ENCODE results near the gene SEMG1. TPM values are rescaled to one million over a fixed set of nuclear protein-coding genes. Genes with fewer than 3 reads are reported as not detected.

Gene SEMG1
- polyA plus RNA-seq = not detected in 3 replicates
- polyA plus RNA-seq (2011; ENCODE audit: low read depth) = not detected
- not detected in 2 replicates for polyA plus RNA-seq (2011; cell fraction: cytosol; rRNA removed)
- polyA plus RNA-seq (2011; cell fraction: nucleus; rRNA removed) = not detected in 2 replicates
- not detected in 2 replicates for polyA plus RNA-seq (2012; ENCODE audit: low replicate concordance)
- not detected in 3 replicates for polyA minus RNA-seq
- polyA minus RNA-seq (2011; cell fraction: cytosol; rRNA and poly(A)+ RNA removed) = not detected
- polyA minus RNA-seq (2011; cell fraction: nucleus; rRNA and poly(A)+ RNA removed) = not detected in 2 replicates

DNA sequence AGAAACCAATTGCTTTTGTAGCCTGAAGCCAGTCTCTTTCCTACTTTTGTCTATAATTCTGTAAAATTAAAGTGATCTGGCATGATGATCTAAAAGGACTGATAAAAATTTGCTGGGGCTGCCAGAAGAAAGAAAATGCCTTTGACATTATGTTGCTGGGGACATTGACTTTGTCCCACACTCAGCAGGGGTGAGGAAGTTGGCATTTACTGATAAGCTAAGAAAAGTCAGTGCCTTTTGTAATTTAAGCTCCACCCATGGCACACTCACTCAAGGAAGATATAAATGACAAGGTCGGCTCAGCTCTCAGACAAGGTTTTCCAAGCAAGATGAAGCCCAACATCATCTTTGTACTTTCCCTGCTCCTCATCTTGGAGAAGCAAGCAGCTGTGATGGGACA is at the start of gene SEMG1:
Gene SEMG1, plus strand, starts transcription at position 309 of the 400 bp plus-strand sequence. Its CDS starts 21 bp downstream, at position 330.
- TF ChIP-seq CTCF (optimal IDR thresholded peaks at IDR 0.05 in 1 of 3, IDR thresholded peaks at IDR 0.05 in 1 of 3, conservative IDR thresholded peaks at IDR 0.05 in 1 of 3; ENCODE audit: extremely low read depth in 1 of 3, insufficient read depth in 2 of 3, low read length in 3 of 3) = no peak
- no peak for TF ChIP-seq EZH2 (IDR thresholded peaks at IDR 0.05; ENCODE audit: low read length)
- no peak for FAIRE-seq
- H3K4me3 ChIP-seq (ENCODE audit: control insufficient read depth in 2 of 3, extremely low read depth in 1 of 3, insufficient read depth in 2 of 3, low read depth in 1 of 3, low read length in 3 of 3) = no peak within 1 kb of the TSS
- DNase-seq (ENCODE audit: low read depth, low spot score) = no peak
- no peak within 1 kb of the TSS for H3K9ac ChIP-seq (ENCODE audit: control insufficient read depth, extremely low read depth, insufficient read depth, low read length)
- no peaks in the 10 kb centered on the region for H3K36me3 ChIP-seq (ENCODE audit: control insufficient read depth in 2 of 2, extremely low read depth in 1 of 2, insufficient read depth in 2 of 2, low read length in 2 of 2)
- H3K27me3 ChIP-seq (ENCODE audit: control insufficient read depth, extremely low read depth, insufficient read depth, low read length) = peaks cover 2% of the 10 kb centered on the region
- H3K79me2 ChIP-seq (ENCODE audit: control insufficient read depth, insufficient read depth, low read length) = no peaks in the 10 kb centered on the region
- dilution Hi-C loops (cut with MboI; ENCODE audit: extremely low pct_ligation_motif_present, low sequenced_read_pairs) = no loop called here
- no peaks in the 10 kb centered on the region for H3K4me1 ChIP-seq (ENCODE audit: control insufficient read depth, extremely low read depth, insufficient read depth, low read length)
- no peak within 1 kb of the TSS for H3K4me2 ChIP-seq (ENCODE audit: control insufficient read depth, extremely low read depth, insufficient read depth, low read depth, low read length)
- no peaks in the 10 kb centered on the region for H3K9me3 ChIP-seq (ENCODE audit: control insufficient read depth, low read depth, low read length)
- H3K9me1 ChIP-seq (ENCODE audit: control insufficient read depth, extremely low read depth, insufficient read depth, low read length) = no peaks in the 10 kb centered on the region
- no peak within 1 kb of the TSS for H2AFZ ChIP-seq (ENCODE audit: control insufficient read depth, low read length)
- H4K20me1 ChIP-seq (ENCODE audit: control insufficient read depth, extremely low read depth, insufficient read depth, low read length) = no peaks in the 10 kb centered on the region
- H3K27ac ChIP-seq (ENCODE audit: control insufficient read depth, insufficient read depth, low read length) = no peak within 1 kb of the TSS

DNA sequence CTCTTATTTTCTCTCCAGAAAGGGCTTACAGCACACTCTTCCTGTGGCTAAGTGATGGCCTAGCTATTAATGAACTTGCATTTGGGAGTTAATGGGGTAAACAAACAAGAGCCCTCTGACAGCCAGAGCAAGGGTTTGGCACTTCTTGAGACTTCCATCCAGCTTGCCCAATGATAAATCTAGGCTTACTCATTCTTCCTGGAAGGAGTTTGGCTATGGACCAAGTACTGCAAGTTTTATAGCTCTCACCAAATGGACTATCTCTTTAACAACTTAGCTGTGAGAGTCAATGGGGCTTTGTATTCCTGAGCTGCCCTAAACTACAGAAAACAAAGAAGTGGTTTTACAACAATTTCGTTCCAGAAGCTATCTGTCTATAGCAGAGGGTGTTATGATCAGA is 48.9 kb upstream of the SEMG1 start:
- Histone ChIP-seq H3K27ac (ENCODE audit: control insufficient read depth, insufficient read depth, low read length) (no peak overlapping the region), H3K9ac (ENCODE audit: control insufficient read depth, extremely low read depth, insufficient read depth, low read length) (no peak overlapping the region), H2AFZ (ENCODE audit: control insufficient read depth, low read length) (no peak overlapping the region), H3K36me3 (ENCODE audit: control insufficient read depth in 2 of 2, extremely low read depth in 1 of 2, insufficient read depth in 2 of 2, low read length in 2 of 2) (no peaks in the 10 kb centered on the region), H3K27me3 (ENCODE audit: control insufficient read depth, extremely low read depth, insufficient read depth, low read length) (peaks cover 3% of the 10 kb centered on the region), H4K20me1 (ENCODE audit: control insufficient read depth, extremely low read depth, insufficient read depth, low read length) (no peaks in the 10 kb centered on the region), H3K79me2 (ENCODE audit: control insufficient read depth, insufficient read depth, low read length) (no peaks in the 10 kb centered on the region), H3K4me3 (ENCODE audit: control insufficient read depth in 2 of 3, extremely low read depth in 1 of 3, insufficient read depth in 2 of 3, low read depth in 1 of 3, low read length in 3 of 3) (no peak overlapping the region), H3K4me2 (ENCODE audit: control insufficient read depth, extremely low read depth, insufficient read depth, low read depth, low read length) (no peak overlapping the region), H3K4me1 (ENCODE audit: control insufficient read depth, extremely low read depth, insufficient read depth, low read length) (peaks cover 9% of the 10 kb centered on the region), H3K9me1 (ENCODE audit: control insufficient read depth, extremely low read depth, insufficient read depth, low read length) (no peaks in the 10 kb centered on the region), H3K9me3 (ENCODE audit: control insufficient read depth, low read depth, low read length) (no peaks in the 10 kb centered on the region)
- DNase-seq (ENCODE audit: low read depth, low spot score) (peak; percentile 17), FAIRE-seq (peak; percentile 99)
- dilution Hi-C loops (cut with MboI; ENCODE audit: extremely low pct_ligation_motif_present, low sequenced_read_pairs) = no loop called here
- TF ChIP-seq EZH2 (IDR thresholded peaks at IDR 0.05; ENCODE audit: low read length) = no peak
- no peak for TF ChIP-seq CTCF (optimal IDR thresholded peaks at IDR 0.05 in 1 of 3, IDR thresholded peaks at IDR 0.05 in 1 of 3, conservative IDR thresholded peaks at IDR 0.05 in 1 of 3; ENCODE audit: extremely low read depth in 1 of 3, insufficient read depth in 2 of 3, low read length in 3 of 3)
